ENCODE data around the gene ZNF624. TPM values are rescaled to one million over a fixed set of nuclear protein-coding genes. Genes with fewer than 3 reads are reported as not detected.
"Not testable (repeated sequence)": the region's sequence is repeated elsewhere in the genome, so short reads cannot be mapped to it uniquely, and the experiment has no call there.

ZNF624 gene
- total RNA-seq, 3 donors from 2014 or later: 3.5 to 10.0 (median 3.6) TPM

DNA sequence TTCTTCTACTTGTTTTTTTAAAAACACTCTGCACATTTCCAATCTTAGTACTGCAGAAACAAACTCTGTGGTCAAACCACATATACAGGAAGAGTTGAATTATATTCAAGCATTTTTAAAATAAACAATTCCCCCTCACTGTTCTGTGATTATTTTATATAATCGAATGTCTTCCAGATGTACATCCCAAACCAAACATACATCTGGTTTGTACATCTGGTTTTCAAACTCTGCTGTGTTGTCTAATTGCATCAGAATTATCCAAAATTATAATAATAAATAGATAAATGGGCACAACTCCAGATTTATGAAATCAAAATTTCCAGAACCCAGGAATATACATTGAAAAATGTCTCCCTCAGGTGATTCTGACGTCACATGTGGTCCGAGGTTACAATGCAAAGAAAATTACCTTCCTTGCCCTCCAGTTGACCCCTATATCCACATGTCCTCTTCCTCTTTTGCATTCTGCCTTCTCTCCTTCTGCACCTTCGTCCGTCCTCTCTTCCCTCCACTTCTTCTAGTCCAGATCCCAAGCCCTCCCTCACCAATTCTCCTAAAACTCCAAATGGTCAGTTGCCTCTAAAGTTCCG lies 23.1 kb upstream of the ZNF624 start:
- Histone ChIP-seq H3K9me3 (no peaks in the 10 kb centered on the region), H3K27me3 (no peaks in the 10 kb centered on the region), H3K27ac (no peak overlapping the region), H3K36me3 (no peaks in the 10 kb centered on the region), H3K4me3 (no peak overlapping the region), H3K4me1 (no peaks in the 10 kb centered on the region)
- no peak for TF ChIP-seq POLR2A (IDR thresholded peaks at IDR 0.05)
- TF ChIP-seq POLR2AphosphoS5 (IDR thresholded peaks at IDR 0.05): no peak
- TF ChIP-seq, protein P1, sequence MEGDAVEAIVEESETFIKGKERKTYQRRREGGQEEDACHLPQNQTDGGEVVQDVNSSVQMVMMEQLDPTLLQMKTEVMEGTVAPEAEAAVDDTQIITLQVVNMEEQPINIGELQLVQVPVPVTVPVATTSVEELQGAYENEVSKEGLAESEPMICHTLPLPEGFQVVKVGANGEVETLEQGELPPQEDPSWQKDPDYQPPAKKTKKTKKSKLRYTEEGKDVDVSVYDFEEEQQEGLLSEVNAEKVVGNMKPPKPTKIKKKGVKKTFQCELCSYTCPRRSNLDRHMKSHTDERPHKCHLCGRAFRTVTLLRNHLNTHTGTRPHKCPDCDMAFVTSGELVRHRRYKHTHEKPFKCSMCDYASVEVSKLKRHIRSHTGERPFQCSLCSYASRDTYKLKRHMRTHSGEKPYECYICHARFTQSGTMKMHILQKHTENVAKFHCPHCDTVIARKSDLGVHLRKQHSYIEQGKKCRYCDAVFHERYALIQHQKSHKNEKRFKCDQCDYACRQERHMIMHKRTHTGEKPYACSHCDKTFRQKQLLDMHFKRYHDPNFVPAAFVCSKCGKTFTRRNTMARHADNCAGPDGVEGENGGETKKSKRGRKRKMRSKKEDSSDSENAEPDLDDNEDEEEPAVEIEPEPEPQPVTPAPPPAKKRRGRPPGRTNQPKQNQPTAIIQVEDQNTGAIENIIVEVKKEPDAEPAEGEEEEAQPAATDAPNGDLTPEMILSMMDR (IDR thresholded peaks at IDR 0.05): no peak
- intact Hi-C loops (cut with DNase I; ENCODE audit: low total_unique reads): no loop called here
- DNase-seq (ENCODE audit: low spot score in 2 of 2): no peak

DNA sequence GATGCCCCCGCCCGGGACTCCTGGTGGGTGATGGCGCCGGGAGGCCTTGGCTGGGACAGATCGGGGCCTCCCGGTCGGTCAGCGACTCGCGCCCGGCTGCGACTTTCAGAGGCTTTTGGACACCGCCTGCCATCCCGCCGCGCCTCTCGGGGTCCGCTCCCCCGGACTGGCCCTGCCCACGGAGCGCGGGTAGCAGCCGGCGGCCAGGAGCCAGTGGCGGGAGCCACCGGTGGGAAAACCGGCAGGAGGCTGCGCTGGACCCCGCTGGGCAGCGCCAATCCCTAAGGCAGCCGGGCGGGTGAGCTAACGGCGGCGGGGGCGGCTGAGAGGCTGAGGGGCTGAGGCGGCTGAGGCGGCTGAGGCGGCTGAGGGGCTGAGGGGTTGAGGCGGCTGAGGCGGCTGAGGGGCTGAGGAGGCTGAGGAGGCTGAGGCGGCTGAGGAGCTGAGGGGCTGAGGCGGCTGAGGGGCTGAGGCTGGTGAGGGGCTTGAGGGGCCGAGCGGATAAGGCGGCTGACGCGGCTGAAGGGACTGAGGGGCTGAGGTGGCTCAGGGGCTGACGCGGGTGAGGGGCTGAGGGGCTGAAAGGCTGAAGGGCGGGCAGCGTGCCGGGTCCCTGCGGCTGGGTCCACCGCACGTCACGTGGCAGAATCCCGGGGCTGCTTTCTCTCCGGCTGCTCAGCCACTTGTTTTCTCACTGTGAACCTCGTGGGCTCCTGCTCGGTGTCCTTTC lies 13.4 kb upstream of the ZNF624 start:
- H3K9me3 ChIP-seq; DNase-seq (ENCODE audit: low spot score in 2 of 2); H3K27ac ChIP-seq; H3K4me1 ChIP-seq; H3K36me3 ChIP-seq; intact Hi-C loops (cut with DNase I; ENCODE audit: low total_unique reads): not testable (repeated sequence)
- Histone ChIP-seq H3K27me3 (peaks cover 0 to 22% of the 10 kb centered on the region in 2 donors), H3K4me3 (peak overlapping the region; percentile 31 to 64 (median 43))

DNA sequence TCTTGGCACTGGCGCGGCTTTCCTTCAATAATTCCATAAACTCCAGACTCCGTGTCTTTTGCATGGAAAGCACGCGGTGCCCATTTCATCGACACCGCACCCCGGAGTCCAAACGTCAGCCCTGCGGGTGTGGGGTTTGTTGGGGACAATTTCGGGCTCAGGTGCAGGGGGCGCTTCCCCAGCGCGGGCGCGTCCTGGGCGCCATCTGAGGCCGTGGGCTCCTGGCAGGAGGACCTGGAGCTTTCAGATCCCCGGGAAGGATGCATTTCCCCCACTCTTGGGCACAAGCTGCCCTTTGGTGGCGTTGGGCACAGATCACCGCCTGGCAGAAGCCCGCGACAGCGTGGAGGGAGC lies 12.9 kb upstream of the ZNF624 start:
- Histone ChIP-seq H3K27me3 (peaks cover 0 to 22% of the 10 kb centered on the region in 2 donors), H3K4me3 (peak overlapping the region; percentile 31 to 64 (median 43))
- H3K36me3 ChIP-seq; intact Hi-C loops (cut with DNase I; ENCODE audit: low total_unique reads); DNase-seq (ENCODE audit: low spot score in 2 of 2); H3K27ac ChIP-seq; H3K9me3 ChIP-seq; H3K4me1 ChIP-seq: not testable (repeated sequence)

DNA sequence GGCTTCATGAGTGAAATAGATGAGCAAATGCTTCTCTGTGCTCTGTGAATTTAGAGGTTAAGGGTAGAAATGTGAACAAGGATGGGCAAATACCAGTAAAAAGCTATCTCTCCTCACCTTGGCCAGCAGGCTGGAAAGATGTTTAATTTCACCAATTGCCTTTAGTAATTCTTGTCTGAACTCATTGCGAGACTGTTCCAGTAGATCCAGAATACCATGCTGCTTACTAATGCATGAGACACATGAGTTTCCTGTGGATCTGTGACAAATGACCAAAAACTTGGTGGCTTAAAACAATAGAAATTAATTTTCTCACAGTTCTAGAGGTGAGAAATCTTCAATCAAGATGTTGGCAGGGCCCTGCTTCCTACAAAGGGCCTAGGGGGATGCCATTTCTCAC lies 9.3 kb upstream of the ZNF624 start:
- Histone ChIP-seq H3K36me3 (no peaks in the 10 kb centered on the region), H3K27ac (no peak overlapping the region), H3K4me1 (no peaks in the 10 kb centered on the region), H3K9me3 (no peaks in the 10 kb centered on the region), H3K27me3 (no peaks in the 10 kb centered on the region), H3K4me3 (no peak overlapping the region)
- DNase-seq (ENCODE audit: low spot score in 2 of 2): no peak
- intact Hi-C loops (cut with DNase I; ENCODE audit: low total_unique reads): no loop called here
- TF ChIP-seq POLR2A (IDR thresholded peaks at IDR 0.05) (no peak), POLR2AphosphoS5 (IDR thresholded peaks at IDR 0.05) (no peak)
- TF ChIP-seq, protein P1 (IDR thresholded peaks at IDR 0.05): no peak

DNA sequence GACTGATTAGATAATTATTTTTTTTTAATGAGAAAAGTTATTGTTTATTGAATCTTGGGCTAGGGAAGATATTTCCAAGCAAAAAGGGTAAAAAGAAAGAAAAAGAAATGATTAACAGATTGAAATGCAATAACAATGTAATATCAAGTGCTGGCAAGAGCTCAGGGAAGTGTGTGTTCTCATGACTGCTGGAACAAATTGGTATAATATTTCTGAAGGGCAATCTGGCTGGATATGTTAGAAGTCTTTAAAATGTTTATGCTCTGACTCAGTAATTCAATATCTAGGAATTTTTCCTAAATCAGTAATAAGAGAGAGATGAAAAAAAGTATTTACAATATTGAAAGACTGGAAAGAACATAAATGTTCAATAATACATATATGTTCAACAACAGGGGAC lies 7.6 kb upstream of the ZNF624 start:
- Histone ChIP-seq H3K27ac (no peak overlapping the region), H3K36me3 (no peaks in the 10 kb centered on the region), H3K4me1 (no peaks in the 10 kb centered on the region), H3K9me3 (no peaks in the 10 kb centered on the region), H3K27me3 (no peaks in the 10 kb centered on the region), H3K4me3 (no peak overlapping the region)
- TF ChIP-seq POLR2A (IDR thresholded peaks at IDR 0.05) (no peak), POLR2AphosphoS5 (IDR thresholded peaks at IDR 0.05) (no peak)
- TF ChIP-seq, protein P1 (IDR thresholded peaks at IDR 0.05): no peak
- no peak for DNase-seq (ENCODE audit: low spot score in 2 of 2)
- intact Hi-C loops (cut with DNase I; ENCODE audit: low total_unique reads): no loop called here

DNA sequence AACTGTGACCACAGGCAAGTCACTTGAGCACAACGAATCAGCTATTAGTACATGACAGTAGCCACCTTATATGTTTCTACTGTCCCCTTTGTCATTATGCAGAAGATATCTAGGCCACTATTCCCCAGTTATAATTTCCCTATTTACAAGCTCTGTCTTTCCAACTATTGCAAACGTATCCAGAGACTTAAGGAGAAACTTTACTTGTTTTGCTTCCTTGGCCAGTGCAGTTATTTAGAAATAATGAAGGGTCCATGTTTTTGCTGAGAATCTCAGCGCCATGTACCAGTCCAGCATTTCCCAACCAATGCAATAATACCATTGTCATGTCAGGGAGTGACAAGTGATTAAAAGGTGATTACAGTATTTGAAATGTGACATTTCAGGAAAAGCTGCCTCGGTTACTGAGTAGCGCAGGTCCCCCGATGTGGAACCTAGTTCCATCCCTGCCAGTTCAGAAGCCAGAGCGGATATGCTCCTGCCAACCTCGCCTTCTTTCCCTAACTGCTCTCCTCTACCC lies 743 bp downstream of the ZNF624 start:
- TF ChIP-seq, protein P1 (IDR thresholded peaks at IDR 0.05): no peak
- TF ChIP-seq POLR2A (IDR thresholded peaks at IDR 0.05): no peak
- TF ChIP-seq POLR2AphosphoS5 (IDR thresholded peaks at IDR 0.05): no peak
- H3K36me3 ChIP-seq: no peaks in the 10 kb centered on the region

More for the DNA sequence above, 743 bp downstream of the ZNF624 start:
- intact Hi-C loops (cut with DNase I; ENCODE audit: low total_unique reads): no loop called here
- H3K9me3 ChIP-seq: no peaks in the 10 kb centered on the region
- peak overlapping the region; percentile 91 to 92 for H3K27ac ChIP-seq
- no peaks in the 10 kb centered on the region for H3K27me3 ChIP-seq
- H3K4me3 ChIP-seq: peak overlapping the region; percentile 58 to 72 (median 71)
- DNase-seq (ENCODE audit: low spot score in 2 of 2): no peak
- H3K4me1 ChIP-seq: peaks cover 0 to 7% of the 10 kb centered on the region in 2 donors

All from breast epithelium (tissue), 4 donors.